ENCODE data around the gene CDKL4. TPM values are rescaled to one million over a fixed set of nuclear protein-coding genes. Genes with fewer than 3 reads are reported as not detected.
"Not testable (repeated sequence)": the region's sequence is repeated elsewhere in the genome, so short reads cannot be mapped to it uniquely, and the experiment has no call there.

The CDKL4 gene
- total and polyA plus RNA-seq, 2 of the 13 experiments (the other 11 are each of a cell fraction or from before 2014, with no cell fraction given): 0.29 to 0.50 TPM

- TF ChIP-seq, protein P1, sequence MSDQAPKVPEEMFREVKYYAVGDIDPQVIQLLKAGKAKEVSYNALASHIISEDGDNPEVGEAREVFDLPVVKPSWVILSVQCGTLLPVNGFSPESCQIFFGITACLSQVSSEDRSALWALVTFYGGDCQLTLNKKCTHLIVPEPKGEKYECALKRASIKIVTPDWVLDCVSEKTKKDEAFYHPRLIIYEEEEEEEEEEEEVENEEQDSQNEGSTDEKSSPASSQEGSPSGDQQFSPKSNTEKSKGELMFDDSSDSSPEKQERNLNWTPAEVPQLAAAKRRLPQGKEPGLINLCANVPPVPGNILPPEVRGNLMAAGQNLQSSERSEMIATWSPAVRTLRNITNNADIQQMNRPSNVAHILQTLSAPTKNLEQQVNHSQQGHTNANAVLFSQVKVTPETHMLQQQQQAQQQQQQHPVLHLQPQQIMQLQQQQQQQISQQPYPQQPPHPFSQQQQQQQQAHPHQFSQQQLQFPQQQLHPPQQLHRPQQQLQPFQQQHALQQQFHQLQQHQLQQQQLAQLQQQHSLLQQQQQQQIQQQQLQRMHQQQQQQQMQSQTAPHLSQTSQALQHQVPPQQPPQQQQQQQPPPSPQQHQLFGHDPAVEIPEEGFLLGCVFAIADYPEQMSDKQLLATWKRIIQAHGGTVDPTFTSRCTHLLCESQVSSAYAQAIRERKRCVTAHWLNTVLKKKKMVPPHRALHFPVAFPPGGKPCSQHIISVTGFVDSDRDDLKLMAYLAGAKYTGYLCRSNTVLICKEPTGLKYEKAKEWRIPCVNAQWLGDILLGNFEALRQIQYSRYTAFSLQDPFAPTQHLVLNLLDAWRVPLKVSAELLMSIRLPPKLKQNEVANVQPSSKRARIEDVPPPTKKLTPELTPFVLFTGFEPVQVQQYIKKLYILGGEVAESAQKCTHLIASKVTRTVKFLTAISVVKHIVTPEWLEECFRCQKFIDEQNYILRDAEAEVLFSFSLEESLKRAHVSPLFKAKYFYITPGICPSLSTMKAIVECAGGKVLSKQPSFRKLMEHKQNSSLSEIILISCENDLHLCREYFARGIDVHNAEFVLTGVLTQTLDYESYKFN (CRISPR knock-in tag; conservative IDR thresholded peaks at IDR 0.05): peak; percentile 90
- TF ChIP-seq ZNF121 (CRISPR knock-in tag; IDR thresholded peaks at IDR 0.05) (peak; percentile 86; the same call in 1 of the 2 replicates), TEAD3 (CRISPR knock-in tag; optimal IDR thresholded peaks at IDR 0.05; ENCODE audit: borderline replicate concordance) (peak; percentile 92), ETV5 (CRISPR knock-in tag; IDR thresholded peaks at IDR 0.05; ENCODE audit: borderline replicate concordance) (0 out of 2 replicates have a peak, but pooled peaks have one; percentile 36), NCOR1 (IDR thresholded peaks at IDR 0.05; ENCODE audit: borderline replicate concordance, low read length) (peak; percentile 62; the same call in 1 of the 2 replicates), GATAD1 (CRISPR knock-in tag; IDR thresholded peaks at IDR 0.05) (0 out of 2 replicates have a peak, but pooled peaks have one; percentile 36), BHLHE40 (IDR thresholded peaks at IDR 0.05; ENCODE audit: low read length) (0 out of 2 replicates have a peak, but pooled peaks have one; percentile 31), PPARG (CRISPR knock-in tag; conservative IDR thresholded peaks at IDR 0.05) (peak; percentile 63; the same call in 1 of the 2 replicates), ZNF557 (CRISPR knock-in tag; IDR thresholded peaks at IDR 0.05) (peak; percentile 63; the same call in 1 of the 2 replicates), GABPA (CRISPR knock-in tag; IDR thresholded peaks at IDR 0.05; ENCODE audit: low read depth) (peak; percentile 39; the same call in 1 of the 2 replicates), ZNF3 (CRISPR knock-in tag; IDR thresholded peaks at IDR 0.05) (peak; percentile 51; the same call in 1 of the 2 replicates), ZNF317 (CRISPR knock-in tag; IDR thresholded peaks at IDR 0.05) (peak; percentile 37; the same call in 1 of the 2 replicates), ZFP36L1 (CRISPR knock-in tag; IDR thresholded peaks at IDR 0.05) (peak; percentile 58; the same call in 1 of the 2 replicates), ZNF501 (CRISPR knock-in tag; IDR thresholded peaks at IDR 0.05) (peak; percentile 50; the same call in 1 of the 2 replicates)
- TF ChIP-seq, protein P2, sequence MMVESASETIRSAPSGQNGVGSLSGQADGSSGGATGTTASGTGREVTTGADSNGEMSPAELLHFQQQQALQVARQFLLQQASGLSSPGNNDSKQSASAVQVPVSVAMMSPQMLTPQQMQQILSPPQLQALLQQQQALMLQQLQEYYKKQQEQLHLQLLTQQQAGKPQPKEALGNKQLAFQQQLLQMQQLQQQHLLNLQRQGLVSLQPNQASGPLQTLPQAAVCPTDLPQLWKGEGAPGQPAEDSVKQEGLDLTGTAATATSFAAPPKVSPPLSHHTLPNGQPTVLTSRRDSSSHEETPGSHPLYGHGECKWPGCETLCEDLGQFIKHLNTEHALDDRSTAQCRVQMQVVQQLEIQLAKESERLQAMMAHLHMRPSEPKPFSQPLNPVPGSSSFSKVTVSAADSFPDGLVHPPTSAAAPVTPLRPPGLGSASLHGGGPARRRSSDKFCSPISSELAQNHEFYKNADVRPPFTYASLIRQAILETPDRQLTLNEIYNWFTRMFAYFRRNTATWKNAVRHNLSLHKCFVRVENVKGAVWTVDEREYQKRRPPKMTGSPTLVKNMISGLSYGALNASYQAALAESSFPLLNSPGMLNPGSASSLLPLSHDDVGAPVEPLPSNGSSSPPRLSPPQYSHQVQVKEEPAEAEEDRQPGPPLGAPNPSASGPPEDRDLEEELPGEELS (CRISPR knock-in tag; IDR thresholded peaks at IDR 0.05): peak; percentile 94
- TF ChIP-seq, protein P3, sequence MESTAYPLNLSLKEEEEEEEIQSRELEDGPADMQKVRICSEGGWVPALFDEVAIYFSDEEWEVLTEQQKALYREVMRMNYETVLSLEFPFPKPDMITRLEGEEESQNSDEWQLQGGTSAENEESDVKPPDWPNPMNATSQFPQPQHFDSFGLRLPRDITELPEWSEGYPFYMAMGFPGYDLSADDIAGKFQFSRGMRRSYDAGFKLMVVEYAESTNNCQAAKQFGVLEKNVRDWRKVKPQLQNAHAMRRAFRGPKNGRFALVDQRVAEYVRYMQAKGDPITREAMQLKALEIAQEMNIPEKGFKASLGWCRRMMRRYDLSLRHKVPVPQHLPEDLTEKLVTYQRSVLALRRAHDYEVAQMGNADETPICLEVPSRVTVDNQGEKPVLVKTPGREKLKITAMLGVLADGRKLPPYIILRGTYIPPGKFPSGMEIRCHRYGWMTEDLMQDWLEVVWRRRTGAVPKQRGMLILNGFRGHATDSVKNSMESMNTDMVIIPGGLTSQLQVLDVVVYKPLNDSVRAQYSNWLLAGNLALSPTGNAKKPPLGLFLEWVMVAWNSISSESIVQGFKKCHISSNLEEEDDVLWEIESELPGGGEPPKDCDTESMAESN (CRISPR knock-in tag; conservative IDR thresholded peaks at IDR 0.05): 0 out of 2 replicates have a peak, but pooled peaks have one; percentile 37
- TF ChIP-seq GABPA (IDR thresholded peaks at IDR 0.05; ENCODE audit: low read depth, low read length): not testable (repeated sequence)
- TF ChIP-seq, protein P4, sequence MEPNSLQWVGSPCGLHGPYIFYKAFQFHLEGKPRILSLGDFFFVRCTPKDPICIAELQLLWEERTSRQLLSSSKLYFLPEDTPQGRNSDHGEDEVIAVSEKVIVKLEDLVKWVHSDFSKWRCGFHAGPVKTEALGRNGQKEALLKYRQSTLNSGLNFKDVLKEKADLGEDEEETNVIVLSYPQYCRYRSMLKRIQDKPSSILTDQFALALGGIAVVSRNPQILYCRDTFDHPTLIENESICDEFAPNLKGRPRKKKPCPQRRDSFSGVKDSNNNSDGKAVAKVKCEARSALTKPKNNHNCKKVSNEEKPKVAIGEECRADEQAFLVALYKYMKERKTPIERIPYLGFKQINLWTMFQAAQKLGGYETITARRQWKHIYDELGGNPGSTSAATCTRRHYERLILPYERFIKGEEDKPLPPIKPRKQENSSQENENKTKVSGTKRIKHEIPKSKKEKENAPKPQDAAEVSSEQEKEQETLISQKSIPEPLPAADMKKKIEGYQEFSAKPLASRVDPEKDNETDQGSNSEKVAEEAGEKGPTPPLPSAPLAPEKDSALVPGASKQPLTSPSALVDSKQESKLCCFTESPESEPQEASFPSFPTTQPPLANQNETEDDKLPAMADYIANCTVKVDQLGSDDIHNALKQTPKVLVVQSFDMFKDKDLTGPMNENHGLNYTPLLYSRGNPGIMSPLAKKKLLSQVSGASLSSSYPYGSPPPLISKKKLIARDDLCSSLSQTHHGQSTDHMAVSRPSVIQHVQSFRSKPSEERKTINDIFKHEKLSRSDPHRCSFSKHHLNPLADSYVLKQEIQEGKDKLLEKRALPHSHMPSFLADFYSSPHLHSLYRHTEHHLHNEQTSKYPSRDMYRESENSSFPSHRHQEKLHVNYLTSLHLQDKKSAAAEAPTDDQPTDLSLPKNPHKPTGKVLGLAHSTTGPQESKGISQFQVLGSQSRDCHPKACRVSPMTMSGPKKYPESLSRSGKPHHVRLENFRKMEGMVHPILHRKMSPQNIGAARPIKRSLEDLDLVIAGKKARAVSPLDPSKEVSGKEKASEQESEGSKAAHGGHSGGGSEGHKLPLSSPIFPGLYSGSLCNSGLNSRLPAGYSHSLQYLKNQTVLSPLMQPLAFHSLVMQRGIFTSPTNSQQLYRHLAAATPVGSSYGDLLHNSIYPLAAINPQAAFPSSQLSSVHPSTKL (CRISPR knock-in tag; IDR thresholded peaks at IDR 0.05): peak; percentile 92
These were observed 105.5 kb downstream of the CDKL4 start (continued) for GRCh38 chr2:39138187-39138836.

Measured in HepG2 (cell line).